Colonic mucosa (tissue), 4 donors: ENCODE measurements around the gene PRKAR2B. TPM values are rescaled to one million over a fixed set of nuclear protein-coding genes. Genes with fewer than 3 reads are reported as not detected.

Experiments
- DNase-seq: peaks from one replicate; pipeline ENCODE4 v3.0.0-alpha.2; 2020
- H3K27ac ChIP-seq: fragments of 200-600 bp; one replicate; pipeline ENCODE4 v1.8.0; 2021
- H3K27me3 ChIP-seq: fragments of 200-600 bp; one replicate; pipeline ENCODE4 v1.8.0; 2021
- H3K36me3 ChIP-seq: fragments of 200-600 bp; one replicate; pipeline ENCODE4 v1.8.0; 2021
- H3K4me1 ChIP-seq: fragments of 200-600 bp; one replicate; pipeline ENCODE4 v1.8.0; 2021; ENCODE audit warnings: mild to moderate bottlenecking
- H3K4me3 ChIP-seq: fragments of 200-600 bp; one replicate; pipeline ENCODE4 v1.8.0; 2021
- H3K9ac ChIP-seq, 2 donors: one replicate each; pipeline ENCODE4 v1.7.0; 2013; ENCODE audit warnings: control low read depth in 2 of 2, low read depth in 2 of 2, low read length in 2 of 2
- H3K9me3 ChIP-seq: fragments of 200-600 bp; one replicate; pipeline ENCODE4 v1.8.0; 2021
- intact Hi-C: fragments of 100-400 bp; cut with DNase I; formaldehyde crosslinking; loops from one replicate; pipeline ENCODE4 v1.14.1; 2022
- total RNA-seq, 2 donors: library from RNA; stranded (reverse); fragmentation: NEBNext Ultra II Directional in 1 of 2; extraction: Animal tissue kit (Norgen Biotek cat#: 25700) in 1 of 2; gene quantifications; one replicate each; pipeline ENCODE4 v1.2.1, GENCODE V29; 2021
- TF ChIP-seq, protein P1 (sequence below): fragments of 200-600 bp; IDR thresholded peaks from one replicate; pipeline ENCODE4 v1.8.0; 2022; ENCODE audit warnings: antibody characterized with exemption, mild to moderate bottlenecking
- donor health status: healthy.
- donor health status: DM: no; HTN: no; CAD: no.
- donor health status: DM: no; HTN: no; CAD: no.

PRKAR2B gene
- total RNA-seq, 2 donors from 2014 or later, result 9.3 to 11.7 TPM

GRCh38 chr7:107076781-107077698 is 32.5 kb downstream of the PRKAR2B start:
- Histone ChIP-seq H3K4me3 (no peak overlapping the region), H3K36me3 (no peaks in the 10 kb centered on the region), H3K4me1 (no peaks in the 10 kb centered on the region), H3K27ac (no peak overlapping the region), H3K9me3 (no peaks in the 10 kb centered on the region), H3K27me3 (no peaks in the 10 kb centered on the region), H3K9ac (no peak overlapping the region)
- TF ChIP-seq, protein P1, sequence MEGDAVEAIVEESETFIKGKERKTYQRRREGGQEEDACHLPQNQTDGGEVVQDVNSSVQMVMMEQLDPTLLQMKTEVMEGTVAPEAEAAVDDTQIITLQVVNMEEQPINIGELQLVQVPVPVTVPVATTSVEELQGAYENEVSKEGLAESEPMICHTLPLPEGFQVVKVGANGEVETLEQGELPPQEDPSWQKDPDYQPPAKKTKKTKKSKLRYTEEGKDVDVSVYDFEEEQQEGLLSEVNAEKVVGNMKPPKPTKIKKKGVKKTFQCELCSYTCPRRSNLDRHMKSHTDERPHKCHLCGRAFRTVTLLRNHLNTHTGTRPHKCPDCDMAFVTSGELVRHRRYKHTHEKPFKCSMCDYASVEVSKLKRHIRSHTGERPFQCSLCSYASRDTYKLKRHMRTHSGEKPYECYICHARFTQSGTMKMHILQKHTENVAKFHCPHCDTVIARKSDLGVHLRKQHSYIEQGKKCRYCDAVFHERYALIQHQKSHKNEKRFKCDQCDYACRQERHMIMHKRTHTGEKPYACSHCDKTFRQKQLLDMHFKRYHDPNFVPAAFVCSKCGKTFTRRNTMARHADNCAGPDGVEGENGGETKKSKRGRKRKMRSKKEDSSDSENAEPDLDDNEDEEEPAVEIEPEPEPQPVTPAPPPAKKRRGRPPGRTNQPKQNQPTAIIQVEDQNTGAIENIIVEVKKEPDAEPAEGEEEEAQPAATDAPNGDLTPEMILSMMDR, result no peak
- intact Hi-C loops, result no loop called here
- DNase-seq, result no peak

DNA sequence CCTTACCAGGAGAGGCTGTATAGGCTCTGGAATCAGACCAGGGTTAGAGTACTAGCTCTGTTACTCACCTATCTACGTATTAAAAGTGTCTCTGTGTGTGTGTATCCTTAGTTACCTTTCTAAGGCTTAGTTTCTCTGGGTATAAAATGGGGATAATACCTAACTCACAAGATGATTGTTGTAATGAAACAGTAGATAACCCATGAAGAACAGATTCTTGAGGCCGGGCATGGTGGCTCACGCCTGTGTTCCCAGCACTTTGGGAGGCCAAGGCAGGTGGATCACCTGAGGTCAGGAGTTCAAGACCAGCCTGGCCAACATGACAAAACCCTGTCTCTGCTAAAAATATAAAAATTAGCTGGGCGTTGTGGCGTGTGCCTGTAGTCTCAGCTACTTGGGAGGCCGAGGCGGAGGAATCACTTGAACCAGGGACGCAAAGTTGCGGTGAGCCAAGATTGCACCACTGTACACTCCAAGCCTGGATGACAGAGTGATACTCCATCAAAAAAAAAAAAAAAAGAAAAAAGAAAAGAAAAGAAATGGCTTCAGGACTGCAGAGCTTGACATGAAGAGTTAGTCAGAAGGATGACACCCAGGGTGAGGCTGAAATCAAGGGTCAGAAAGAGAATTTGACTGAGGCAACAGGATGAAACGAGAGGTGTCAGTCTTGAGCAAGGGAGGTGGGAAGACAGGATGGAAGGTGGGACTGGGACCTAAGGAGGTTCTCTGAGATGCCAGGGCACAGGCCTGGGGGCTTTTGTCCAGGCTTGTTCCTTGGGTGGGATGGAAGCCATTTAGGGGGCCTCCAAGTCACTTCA is 33.4 kb downstream of the PRKAR2B start:
- no peaks in the 10 kb centered on the region for H3K27me3 ChIP-seq
- H3K36me3 ChIP-seq, result no peaks in the 10 kb centered on the region
- H3K9ac ChIP-seq, result no peak overlapping the region
- no peaks in the 10 kb centered on the region for H3K9me3 ChIP-seq
- intact Hi-C loops, result no loop called here
- no peaks in the 10 kb centered on the region for H3K4me1 ChIP-seq
- no peak overlapping the region for H3K4me3 ChIP-seq
- H3K27ac ChIP-seq, result no peak overlapping the region
- DNase-seq, result no peak
- TF ChIP-seq, protein P1, result no peak

DNA sequence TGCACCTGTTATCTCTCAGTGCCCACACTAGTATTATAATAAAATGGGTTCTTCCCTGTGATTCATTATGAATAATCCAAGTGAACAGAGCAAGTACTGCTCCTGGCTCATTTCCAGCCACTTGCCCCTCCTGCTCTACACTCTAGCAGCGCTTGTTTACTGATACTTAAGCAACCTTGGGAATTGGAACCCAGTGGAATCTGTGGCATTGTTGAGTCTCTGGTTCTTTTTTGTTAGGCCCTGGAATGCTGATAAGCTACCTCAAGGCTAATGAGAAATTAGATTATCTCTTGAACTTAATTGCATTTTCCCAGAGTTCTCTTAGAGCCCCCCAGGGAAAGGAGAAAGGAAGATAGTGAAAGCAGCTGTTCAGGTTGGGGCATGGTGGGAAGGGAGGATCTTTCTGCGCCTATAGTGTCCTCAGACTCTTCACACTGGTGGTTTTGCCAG is 34.0 kb downstream of the PRKAR2B start:
- DNase-seq, result no peak

GRCh38 chr7:107079212-107079940 is 34.9 kb downstream of the PRKAR2B start:
- Histone ChIP-seq H3K36me3 (no peaks in the 10 kb centered on the region), H3K4me1 (no peaks in the 10 kb centered on the region), H3K9ac (no peak overlapping the region), H3K4me3 (no peak overlapping the region), H3K27me3 (no peaks in the 10 kb centered on the region), H3K9me3 (no peaks in the 10 kb centered on the region), H3K27ac (no peak overlapping the region)
- TF ChIP-seq, protein P1, result no peak
- intact Hi-C loops, result no loop called here
- DNase-seq, result no peak

More for the DNA sequence above, 34.0 kb downstream of the PRKAR2B start:
- no peaks in the 10 kb centered on the region for H3K36me3 ChIP-seq
- intact Hi-C loops, result no loop called here
- H3K9me3 ChIP-seq, result no peaks in the 10 kb centered on the region
- TF ChIP-seq, protein P1, result no peak
- no peak overlapping the region for H3K9ac ChIP-seq
- no peaks in the 10 kb centered on the region for H3K27me3 ChIP-seq
- no peak overlapping the region for H3K27ac ChIP-seq
- no peak overlapping the region for H3K4me3 ChIP-seq
- H3K4me1 ChIP-seq, result no peaks in the 10 kb centered on the region

GRCh38 chr7:107080099-107080505 is 35.6 kb downstream of the PRKAR2B start:
- no peaks in the 10 kb centered on the region for H3K36me3 ChIP-seq
- TF ChIP-seq, protein P1, result no peak
- no peak overlapping the region for H3K9ac ChIP-seq

More at GRCh38 chr7:107080099-107080505, 35.6 kb downstream of the PRKAR2B start:
- no peak for DNase-seq
- no peaks in the 10 kb centered on the region for H3K27me3 ChIP-seq
- no peaks in the 10 kb centered on the region for H3K9me3 ChIP-seq
- no peak overlapping the region for H3K27ac ChIP-seq
- intact Hi-C loops, result no loop called here
- H3K4me1 ChIP-seq, result no peaks in the 10 kb centered on the region
- H3K4me3 ChIP-seq, result no peak overlapping the region
